GM21576 (cell line): ENCODE data around the gene DDX41.

Experiments
- ATAC-seq: cut with Tn5 transposase; IDR thresholded peaks from one replicate; pipeline ENCODE4 v1.9.1; 2021; ENCODE audit warnings: mild to moderate bottlenecking, moderate library complexity; ENCODE audit not compliant: unreplicated experiment

DDX41 gene

DNA sequence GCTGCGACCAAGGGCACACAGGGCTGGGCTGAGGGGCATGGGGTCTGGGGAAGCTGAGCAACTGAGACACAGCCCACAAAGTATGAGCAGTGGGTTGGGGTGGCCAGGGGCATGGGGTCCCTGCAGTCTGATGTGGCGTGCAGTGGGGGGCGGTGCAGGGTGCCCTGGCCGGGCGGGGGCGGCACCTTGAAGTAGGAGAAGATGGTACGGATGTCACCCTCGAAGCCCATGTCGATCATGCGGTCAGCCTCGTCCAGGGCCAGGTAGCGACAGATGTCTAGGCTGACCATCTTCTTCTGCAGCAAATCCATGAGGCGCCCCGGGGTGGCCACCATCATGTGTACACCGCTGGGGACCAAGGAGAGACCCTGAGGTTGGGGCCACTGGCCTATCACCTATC is 3.3 kb downstream of the DDX41 start:
- no peak for ATAC-seq

DNA sequence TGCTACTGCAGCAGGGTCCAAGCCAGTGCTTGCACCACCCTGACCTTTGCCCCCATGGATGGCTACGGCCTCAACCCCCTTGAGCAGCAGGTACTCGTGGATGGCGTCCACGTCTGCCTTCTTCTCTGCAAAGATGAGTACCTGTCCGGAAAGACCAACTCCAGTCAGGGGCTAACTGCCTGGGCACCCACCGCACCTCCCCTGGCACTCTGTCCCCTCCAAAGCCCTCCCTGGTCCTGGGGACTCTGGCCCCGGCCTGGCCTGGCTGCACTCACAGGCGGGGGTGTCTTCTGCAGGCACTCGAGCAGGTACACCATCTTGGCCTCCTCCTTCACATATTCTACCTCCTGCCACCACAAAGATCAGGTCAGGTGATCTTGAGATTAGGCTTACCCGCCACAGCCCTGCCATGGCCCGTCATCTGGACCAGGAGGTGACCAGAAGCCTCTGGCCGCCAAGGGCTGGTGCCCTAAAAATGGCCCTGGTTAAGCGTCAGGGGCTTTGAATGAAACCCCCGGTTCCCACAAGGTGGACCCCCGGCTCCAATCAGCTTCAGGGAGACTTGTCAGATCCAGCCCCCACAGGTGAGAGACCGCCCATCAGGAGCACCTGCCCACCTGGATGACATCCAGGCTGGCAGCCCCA is 3.9 kb downstream of the DDX41 start:
- ATAC-seq, result no peak

GRCh38 chr5:177511796-177512675 is 4.7 kb downstream of the DDX41 start:
- ATAC-seq, result no peak

DNA sequence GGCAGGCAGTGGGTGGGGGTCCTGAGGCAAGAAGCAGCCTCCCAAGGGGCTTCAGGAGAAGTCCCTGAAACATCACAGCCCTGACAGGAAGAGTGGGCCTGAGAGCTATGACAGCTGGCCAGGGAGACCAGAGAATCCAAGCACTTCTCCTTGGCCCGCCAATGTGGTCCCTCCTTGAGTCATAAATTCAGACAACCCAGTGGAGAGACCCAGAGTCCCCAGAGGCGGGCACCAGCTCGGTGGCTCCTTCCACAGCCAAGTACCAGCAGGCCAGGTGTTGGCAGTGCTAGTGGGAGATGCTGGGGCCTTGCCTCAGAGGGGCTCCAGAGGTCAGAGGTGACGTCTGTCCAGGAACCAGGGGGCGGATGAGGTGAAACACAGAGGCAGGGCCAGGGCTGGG is 5.6 kb downstream of the DDX41 start:
- ATAC-seq, result no peak

DNA sequence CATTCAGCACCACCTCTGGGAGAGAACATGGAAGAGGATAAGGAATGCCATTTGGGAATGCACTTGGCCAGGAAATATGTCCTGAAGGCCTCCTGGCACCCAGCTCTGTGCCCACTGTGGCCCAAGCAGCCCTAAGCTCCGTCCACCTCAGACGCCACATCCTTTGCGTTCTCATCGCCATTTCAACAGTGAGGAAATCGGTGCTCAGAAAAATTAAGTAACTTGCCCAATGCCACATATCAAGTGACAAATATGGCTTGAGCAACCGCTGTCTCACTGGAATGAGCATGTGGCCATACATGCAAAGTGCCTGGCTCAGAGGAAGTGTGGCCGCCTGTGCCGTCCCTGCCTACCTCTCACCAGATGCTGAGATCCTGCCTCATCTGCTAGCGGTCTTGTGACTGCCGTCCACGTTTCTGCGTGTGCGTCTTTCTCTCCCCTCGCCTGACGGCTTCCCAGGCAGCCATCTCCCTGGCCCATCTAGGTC is 6.2 kb downstream of the DDX41 start:
- ATAC-seq, result peak; percentile 33

- ATAC-seq, result peak; percentile 35
Measured at GRCh38 chr5:177509991-177510566, 6.7 kb downstream of the DDX41 start.

DNA sequence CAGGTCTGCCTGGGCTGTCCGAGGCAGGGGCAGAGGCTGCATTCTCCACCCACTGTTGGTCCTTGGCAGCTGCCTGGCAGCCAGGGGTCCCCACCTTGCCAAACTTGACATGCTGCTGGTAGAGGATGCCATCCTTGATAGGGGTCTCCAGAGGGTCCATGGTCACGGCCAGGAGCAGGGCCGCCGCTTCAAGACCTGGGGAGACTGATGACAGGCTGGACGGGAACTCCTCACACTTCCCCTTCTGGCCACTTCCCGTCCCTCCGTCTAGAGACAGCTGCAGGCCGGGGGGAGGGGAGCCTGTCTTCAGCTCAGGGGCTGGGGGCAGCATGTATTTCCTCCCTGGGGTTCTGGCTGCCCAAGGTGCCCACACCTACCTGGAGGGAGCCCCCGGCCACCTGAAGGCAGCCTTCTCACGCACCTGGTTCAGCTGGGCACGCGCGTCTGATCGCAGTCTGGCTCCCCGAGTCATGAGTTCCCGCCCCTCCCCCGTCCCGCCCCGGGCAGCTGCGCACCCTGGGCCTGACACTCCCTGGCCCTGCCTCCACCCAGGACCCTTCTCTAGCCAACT is 7.3 kb downstream of the DDX41 start, which contains the start of gene DOK3:
DOK3 (minus strand) TSS at position 446 of the 571 bp plus-strand sequence; CDS start at position 160, 286 bp downstream.
- ATAC-seq, result peak; percentile 28

- peak; percentile 33 for ATAC-seq
Measured at GRCh38 chr5:177508837-177509236, 7.9 kb downstream of the DDX41 start.

- ATAC-seq, result no peak
Measured at GRCh38 chr5:177508221-177508611, 8.5 kb downstream of the DDX41 start.

DNA sequence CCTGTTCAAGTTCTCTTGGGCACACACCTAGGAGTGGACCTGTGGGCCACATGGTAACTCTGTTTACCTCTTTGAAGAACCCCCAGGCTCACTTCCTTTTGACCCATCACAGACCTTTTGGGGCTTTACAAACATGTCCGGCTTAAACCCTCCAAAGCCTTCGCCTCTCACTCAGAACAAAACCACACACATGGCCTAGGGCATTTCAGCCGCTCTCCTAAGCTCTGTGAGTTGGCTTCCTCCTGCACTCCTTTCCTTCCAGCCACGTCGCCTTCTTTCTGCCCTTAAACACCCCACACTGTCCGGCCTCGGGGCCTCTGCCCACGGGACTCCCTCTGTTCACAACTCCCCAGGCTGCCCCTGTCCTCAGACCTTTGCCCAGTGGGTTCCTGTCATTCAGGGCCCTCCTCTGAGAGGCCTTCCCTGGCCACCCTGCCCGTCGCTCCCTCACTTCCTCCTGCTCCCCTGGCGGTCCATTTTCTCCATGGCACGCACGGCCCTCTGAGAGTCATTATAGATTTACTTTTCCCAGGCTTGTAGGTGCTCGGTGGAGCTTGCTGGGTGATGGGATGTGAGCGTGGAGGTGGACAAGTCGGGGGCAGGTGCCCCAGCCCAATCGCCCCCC is 9.1 kb downstream of the DDX41 start:
- ATAC-seq, result no peak

DNA sequence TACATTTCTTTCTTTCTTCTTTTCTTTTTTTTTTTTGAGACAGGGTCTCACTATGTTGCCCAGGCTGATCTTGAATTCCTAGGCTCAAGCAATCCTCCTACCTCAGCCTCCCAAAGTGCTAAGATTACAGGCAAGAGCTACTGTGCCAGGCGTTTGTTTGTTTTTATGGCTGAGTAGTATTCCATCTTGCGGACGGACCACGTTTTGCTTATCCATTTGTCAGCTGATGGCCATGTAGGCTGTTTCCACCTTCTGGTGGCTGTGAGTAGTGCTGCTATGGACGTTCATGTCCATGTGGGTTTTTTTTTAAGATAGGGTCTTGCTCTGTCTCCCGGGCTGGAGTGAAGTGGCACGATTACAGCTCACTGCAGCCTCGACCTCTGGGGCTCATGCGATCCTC is 9.6 kb downstream of the DDX41 start:
- ATAC-seq, result no peak

DNA sequence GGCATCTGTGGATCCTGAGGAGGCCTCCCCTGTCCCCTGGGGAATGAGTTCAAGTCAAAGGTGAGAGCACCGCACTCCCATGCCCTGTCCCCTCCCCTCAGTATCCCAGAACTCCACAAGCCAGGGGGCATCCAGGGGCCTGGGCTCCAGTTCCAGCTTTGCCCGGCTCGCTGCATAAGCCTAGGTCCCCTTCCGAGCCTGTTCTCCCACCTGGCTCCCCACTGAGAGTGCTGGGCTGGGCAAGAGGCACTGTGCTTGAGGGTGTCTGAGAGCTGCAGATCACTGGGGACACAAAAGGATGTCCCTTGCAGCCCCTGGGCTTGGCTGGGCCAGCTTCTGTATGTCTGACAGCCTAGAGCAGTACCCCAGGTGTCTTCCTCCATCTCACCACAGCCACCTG is 11.7 kb downstream of the DDX41 start:
- no peak for ATAC-seq

- ATAC-seq, result no peak
Measured at GRCh38 chr5:177504086-177505056, 12.4 kb downstream of the DDX41 start.

DNA sequence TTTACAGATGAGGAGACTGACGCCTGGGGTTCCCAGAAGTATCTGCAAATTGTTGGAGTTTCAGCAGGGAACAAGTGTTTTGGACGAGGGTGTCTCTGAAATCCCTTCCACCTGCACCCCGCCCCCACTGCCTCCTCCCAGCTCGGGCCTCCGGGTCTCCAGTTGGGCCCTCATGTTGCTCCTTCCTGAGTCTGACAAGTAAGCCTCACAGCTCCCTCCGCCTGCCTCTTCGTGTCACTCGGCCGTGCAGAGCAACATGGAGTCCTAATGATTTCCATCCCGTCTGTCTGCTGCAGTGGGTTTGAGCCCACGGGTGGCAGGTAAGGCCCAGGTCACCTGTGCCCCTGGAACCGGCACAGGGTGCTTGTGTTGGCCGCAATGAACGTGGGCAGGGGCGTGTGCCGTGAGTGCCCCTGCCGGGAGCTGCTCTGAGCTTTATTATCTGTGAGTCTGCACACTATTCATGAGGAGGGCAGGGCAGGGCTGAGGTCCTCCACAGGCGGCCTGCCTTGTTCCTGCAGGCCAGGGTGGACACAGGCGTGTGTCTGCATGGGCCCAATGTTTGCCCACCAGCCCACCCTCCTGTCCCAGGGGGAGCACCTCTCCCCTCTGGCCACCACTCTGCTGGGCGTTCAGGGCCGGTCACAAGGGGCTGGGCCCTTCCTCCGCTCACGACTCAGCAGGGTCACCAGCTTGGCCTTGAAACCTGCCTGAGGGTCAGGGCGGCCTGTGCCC is 13.2 kb downstream of the DDX41 start:
- no peak for ATAC-seq

GRCh38 chr5:177502886-177503285 is 13.9 kb downstream of the DDX41 start:
- no peak for ATAC-seq

GRCh38 chr5:177501874-177502678 is 14.7 kb downstream of the DDX41 start:
- no peak for ATAC-seq

DNA sequence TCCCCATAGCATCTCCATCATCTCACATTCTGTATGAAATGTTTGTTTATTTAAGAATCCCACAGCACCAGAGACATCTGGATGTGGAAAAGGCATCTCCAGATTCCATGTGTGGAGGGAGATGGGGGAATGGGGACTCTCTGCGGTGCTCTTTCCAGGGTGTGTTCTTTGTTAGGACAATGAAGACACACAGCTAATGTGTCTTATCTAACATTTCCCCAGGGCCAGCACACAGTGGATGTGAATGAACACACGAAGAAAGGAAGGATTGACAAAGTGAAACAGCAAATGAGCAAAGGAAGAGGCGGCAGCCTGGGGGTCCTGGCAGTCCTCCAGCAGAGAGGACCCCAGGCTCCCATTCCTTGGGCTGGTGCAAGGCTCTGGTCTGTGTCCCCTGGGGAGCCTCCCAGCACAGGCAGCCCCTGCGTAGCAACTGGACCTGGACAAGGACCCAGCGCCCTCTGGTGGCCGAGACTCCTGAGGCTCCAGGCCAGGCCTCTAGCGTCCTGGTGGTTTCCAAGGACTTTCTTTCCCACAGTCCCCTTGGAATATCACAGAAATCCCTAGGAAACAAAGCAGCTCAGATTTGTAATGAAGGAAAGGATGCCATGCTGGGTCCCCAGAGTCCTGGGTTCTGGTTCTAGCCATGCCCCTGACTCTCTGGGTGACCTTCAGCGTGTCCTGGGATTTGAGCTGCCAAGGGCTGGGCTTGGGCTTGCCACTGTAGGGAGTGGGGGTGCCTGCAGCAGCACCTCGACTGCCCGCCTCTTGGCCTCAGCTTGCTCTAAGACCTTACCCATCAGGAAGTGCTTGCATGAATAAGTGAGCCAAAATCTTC is 15.9 kb downstream of the DDX41 start:
- ATAC-seq, result peak; percentile 27
